IMR-90 (cell line): ENCODE measurements around the gene DCTN2. TPM values are rescaled to one million over a fixed set of nuclear protein-coding genes. Genes with fewer than 3 reads are reported as not detected.
A peak's percentile ranks its signal among the peaks of the same experiment; 100 is the strongest.

Experiments
- ATAC-seq: fragments of 200-7000 bp; cut with Tn5 transposase; 2 replicates; pipeline ENCODE4 v1.9.1; 2020; ENCODE audit warnings: low read depth, mild to moderate bottlenecking, moderate library complexity
- BruUV-seq: library from RNA; stranded (reverse); fragments of 400-500 nt; replicated peaks from 2 replicates; lab custom pipeline; 2021; lab: Mats Ljungman, UMichigan
- CTCF ChIA-PET: fragments of 300-600 bp; formaldehyde crosslinking; extraction: SDS; loops from one replicate; lab custom pipeline; 2021; ENCODE audit warnings: antibody characterized with exemption; lab: Yijun Ruan, JAX
- POLR2A ChIA-PET: fragments of 300-600 bp; sonication (Branson Sonifier 250); formaldehyde crosslinking; loops from one replicate; lab custom pipeline; 2022; ENCODE audit warnings: antibody characterized with exemption; ENCODE audit not compliant: unreplicated experiment; lab: Charles Lee
- DNase-seq: peaks from one replicate; pipeline ENCODE4 v3.0.0; 2013
- H2AFZ ChIP-seq: replicated peaks from 2 replicates; pipeline ENCODE3; 2013; ENCODE audit warnings: low read length, mild to moderate bottlenecking; ENCODE audit not compliant: poor library complexity
- H2AK5ac ChIP-seq: 2 replicates; pipeline ENCODE4 v1.6.1; 2013; ENCODE audit warnings: low read depth, low read length, inconsistent platforms
- H2AK9ac ChIP-seq: replicated peaks from 2 replicates; pipeline ENCODE3; 2013; ENCODE audit warnings: mild to moderate bottlenecking, low read depth, low read length, moderate library complexity; ENCODE audit not compliant: poor library complexity
- H2BK120ac ChIP-seq: 2 replicates; pipeline ENCODE4 v1.6.1; 2013; ENCODE audit warnings: low read depth, low read length, inconsistent platforms
- H2BK15ac ChIP-seq: 3 replicates; pipeline ENCODE4 v1.6.1; 2013; ENCODE audit warnings: low read depth, low read length, inconsistent platforms
- H2BK20ac ChIP-seq: 2 replicates; pipeline ENCODE4 v1.6.1; 2013; ENCODE audit warnings: low read depth, mild to moderate bottlenecking, inconsistent platforms, low read length, moderate library complexity
- H2BK5ac ChIP-seq: 2 replicates; pipeline ENCODE4 v1.6.1; 2013; ENCODE audit warnings: mild to moderate bottlenecking, low read depth, low read length, inconsistent platforms; ENCODE audit not compliant: poor library complexity, severe bottlenecking
- H3K14ac ChIP-seq: replicated peaks from 2 replicates; pipeline ENCODE4 v1.6.1; 2013; ENCODE audit warnings: low read depth, low read length, inconsistent platforms
- H3K18ac ChIP-seq: 2 replicates; pipeline ENCODE4 v1.6.1; 2013; ENCODE audit warnings: low read depth, low read length, control low read depth
- H3K23ac ChIP-seq: 2 replicates; pipeline ENCODE4 v1.6.1; 2013; ENCODE audit warnings: low read depth, low read length, inconsistent platforms
- H3K27ac ChIP-seq: 2 replicates; pipeline ENCODE4 v1.5.1; 2013; ENCODE audit warnings: mild to moderate bottlenecking, control low read depth, low read length; ENCODE audit not compliant: insufficient read depth
- H3K27me3 ChIP-seq: 2 replicates; pipeline ENCODE4 v1.6.1; 2013; ENCODE audit warnings: low read length; ENCODE audit not compliant: control insufficient read depth, insufficient read depth
- H3K36me3 ChIP-seq: 2 replicates; pipeline ENCODE4 v1.6.1; 2013; ENCODE audit warnings: low read length, mixed read lengths; ENCODE audit not compliant: control insufficient read depth, insufficient read depth
- H3K4ac ChIP-seq: 2 replicates; pipeline ENCODE4 v1.6.1; 2013; ENCODE audit warnings: low read depth, low read length, inconsistent platforms
- H3K4me1 ChIP-seq: 2 replicates; pipeline ENCODE4 v1.6.1; 2013; ENCODE audit warnings: low read length, mixed read lengths; ENCODE audit not compliant: control insufficient read depth, insufficient read depth
- H3K4me2 ChIP-seq: 2 replicates; pipeline ENCODE4 v1.6.1; 2013; ENCODE audit warnings: low read depth, mild to moderate bottlenecking, control low read depth, low read length, moderate library complexity
- H3K4me3 ChIP-seq: 2 replicates; pipeline ENCODE4 v1.5.1; 2013; ENCODE audit warnings: low read depth, mild to moderate bottlenecking, control low read depth, low read length, moderate library complexity; ENCODE audit not compliant: insufficient read depth
- H3K56ac ChIP-seq: 2 replicates; pipeline ENCODE4 v1.6.1; 2013; ENCODE audit warnings: low read length, inconsistent platforms; ENCODE audit not compliant: insufficient read depth; ENCODE audit errors: extremely low read depth
- H3K79me1 ChIP-seq, 2 experiments: 2 replicates each; pipeline ENCODE4 v1.6.1; 2013; ENCODE audit warnings: low read length in 2 of 2, inconsistent platforms in 1 of 2, low read depth in 1 of 2
- H3K9ac ChIP-seq: 2 replicates; pipeline ENCODE4 v1.6.1; 2013; ENCODE audit warnings: low read depth, low read length, control low read depth
- H3K9me1 ChIP-seq: 2 replicates; pipeline ENCODE4 v1.6.1; 2013; ENCODE audit warnings: low read length, inconsistent platforms; ENCODE audit not compliant: insufficient read depth
- H3K9me3 ChIP-seq: 2 replicates; pipeline ENCODE4 v1.6.1; 2013; ENCODE audit warnings: low read length; ENCODE audit not compliant: control insufficient read depth, insufficient read depth
- H4K20me1 ChIP-seq: 2 replicates; pipeline ENCODE4 v1.6.1; 2013; ENCODE audit warnings: low read length, inconsistent platforms; ENCODE audit not compliant: insufficient read depth
- H4K5ac ChIP-seq: 2 replicates; pipeline ENCODE4 v1.6.1; 2013; ENCODE audit warnings: mild to moderate bottlenecking, low read depth, low read length, control low read depth
- H4K8ac ChIP-seq, 2 experiments: 2 replicates each; pipeline ENCODE4 v1.6.1; 2013; ENCODE audit warnings: low read depth in 2 of 2, low read length in 2 of 2, control low read depth in 1 of 2, inconsistent platforms in 1 of 2
- H4K91ac ChIP-seq: 2 replicates; pipeline ENCODE4 v1.6.1; 2013; ENCODE audit warnings: low read depth, low read length, inconsistent platforms; ENCODE audit not compliant: insufficient read depth
- BHLHE40 ChIP-seq: fragments of 150-350 bp; IDR thresholded peaks from 2 replicates; pipeline ENCODE4 v1.6.1; 2016; ENCODE audit warnings: mild to moderate bottlenecking, low read depth, low read length
- CEBPB ChIP-seq: IDR thresholded peaks from 2 replicates; pipeline ENCODE4 v1.6.1; 2012; ENCODE audit warnings: low read depth, low read length, improper control_type of control experiment
- MAZ ChIP-seq: IDR thresholded peaks from 2 replicates; pipeline ENCODE4 v1.6.1; 2012; ENCODE audit warnings: low read depth, mild to moderate bottlenecking, low read length, improper control_type of control experiment, moderate library complexity, borderline replicate concordance
- MXI1 ChIP-seq: IDR thresholded peaks from 2 replicates; pipeline ENCODE4 v1.6.1; 2012; ENCODE audit warnings: low read depth, mild to moderate bottlenecking, low read length, moderate library complexity, borderline replicate concordance
- NFE2L2 ChIP-seq: fragments of 150-350 bp; IDR thresholded peaks from 2 replicates; pipeline ENCODE4 v1.6.1; 2016; ENCODE audit warnings: low read depth, mild to moderate bottlenecking, low read length
- POLR2A ChIP-seq: IDR thresholded peaks from 2 replicates; pipeline ENCODE4 v1.6.1; 2012; ENCODE audit warnings: mild to moderate bottlenecking, low read depth, low read length
- RAD21 ChIP-seq: IDR thresholded peaks from 2 replicates; pipeline ENCODE4 v1.6.1; 2012; ENCODE audit warnings: low read length, improper control_type of control experiment
- WGBS, 2 experiments: methylation state at CpG; one replicate each; pipeline versions ENCODE4 v1.1.5 to v1.1.7; 2013; ENCODE audit warnings: missing lambda C conversion rate in 2 of 2; ENCODE audit not compliant: insufficient read length in 1 of 2; ENCODE audit errors: extremely low coverage in 2 of 2; 5-methylcytosine and 5-hydroxymethylcytosine counted together
- dilution Hi-C: fragments of 300-500 bp; cut with HindIII; formaldehyde crosslinking; loops from one replicate; pipeline ENCODE4 v1.14.3; 2018; ENCODE audit warnings: low sequenced_read_pairs; ENCODE audit not compliant: unreplicated experiment
- in situ Hi-C: fragments of 300-500 bp; cut with MboI; formaldehyde crosslinking; loops from 3 replicates; pipeline ENCODE4 v1.14.3; 2019; ENCODE audit warnings: low sequenced_read_pairs, inconsistent platforms, mixed read lengths
- intact Hi-C: fragments of 100-400 bp; cut with micrococcal nuclease; formaldehyde crosslinking; loops from 2 replicates; pipeline ENCODE4 v1.10.0; 2022
- polyA plus RNA-seq, 3 experiments: library from polyadenylated mRNA; depleted of rRNA; stranded (reverse); fragments of >200 nt; gene quantifications; 2 replicates each; pipeline ENCODE4 v1.2.3, GENCODE V29; 2012; ENCODE audit warnings: low replicate concordance in 1 of 3
- total RNA-seq: library from RNA; depleted of rRNA; stranded (reverse); fragments of >200 nt; gene quantifications from 2 replicates; pipeline ENCODE4 v1.2.3, GENCODE V29; 2012

Gene DCTN2
- total and polyA plus RNA-seq, 2 of the 4 experiments (the other 2 are of a cell fraction): 125 to 130 TPM

DNA sequence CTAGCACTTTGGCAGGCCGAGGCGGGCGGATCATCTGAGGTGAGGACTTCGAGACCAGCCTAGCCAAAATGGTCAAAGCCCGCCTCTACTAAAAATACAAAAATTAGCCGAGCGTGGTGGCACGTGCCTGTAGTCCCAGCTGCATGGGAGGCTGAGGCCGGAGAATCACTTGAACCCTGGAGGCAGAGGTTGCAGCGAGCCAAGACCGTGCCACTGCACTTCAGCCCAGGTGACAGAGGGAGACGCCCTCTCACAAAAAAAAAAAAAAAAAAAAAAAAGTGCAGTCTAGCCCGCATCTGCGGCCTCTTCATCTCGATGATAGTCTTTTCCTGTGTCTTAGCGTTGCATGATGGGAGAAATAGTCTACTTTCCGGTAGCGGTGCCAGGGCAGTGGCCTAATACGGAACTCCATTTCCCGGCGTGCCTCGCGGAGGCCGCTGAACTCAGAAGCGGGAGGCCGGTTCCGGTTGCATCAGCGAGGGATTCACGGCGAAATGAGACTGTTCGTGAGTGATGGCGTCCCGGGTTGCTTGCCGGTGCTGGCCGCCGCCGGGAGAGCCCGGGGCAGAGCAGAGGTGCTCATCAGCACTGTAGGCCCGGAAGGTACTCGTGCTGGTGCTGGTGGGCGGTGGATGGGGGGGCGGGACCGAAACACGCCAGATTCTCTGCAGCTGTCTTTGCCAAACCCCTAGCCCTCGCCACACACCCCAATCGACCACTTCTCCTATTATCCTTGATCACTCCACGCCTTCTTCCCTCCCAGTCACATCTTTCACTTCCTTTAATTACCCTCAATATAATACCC, 59.2 kb downstream of the DCTN2 start, which contains the start of gene MARS1:
Gene MARS1, plus strand, starts transcription at position 472 of the 805 bp plus-strand sequence. Its CDS starts 23 bp downstream, at position 495.
- Histone ChIP-seq H4K91ac (peak within 1 kb of the TSS; percentile 90), H3K9me3 (no peaks in the 10 kb centered on the region), H3K18ac (peak within 1 kb of the TSS; percentile 62; the same call in 1 of the 2 replicates), H2BK120ac (peak within 1 kb of the TSS; percentile 48), H3K79me1 (peaks cover 30 to 48% of the 10 kb centered on the region in 2 experiments), H2AK9ac (peak within 1 kb of the TSS; percentile 100), H3K4me2 (peak within 1 kb of the TSS; percentile 88), H3K4ac (peak within 1 kb of the TSS; percentile 95), H3K27me3 (no peaks in the 10 kb centered on the region), H3K4me3 (peak within 1 kb of the TSS; percentile 89), H4K20me1 (peaks cover 20% of the 10 kb centered on the region; the same call in 1 of the 2 replicates), H3K23ac (peak within 1 kb of the TSS; percentile 99), H3K9me1 (peaks cover 15% of the 10 kb centered on the region), H3K27ac (peak within 1 kb of the TSS; percentile 96), H2BK5ac (peak within 1 kb of the TSS; percentile 88), H4K5ac (peak within 1 kb of the TSS; percentile 96), H2BK20ac (peak within 1 kb of the TSS; percentile 17; the same call in 1 of the 2 replicates), H2AFZ (peak within 1 kb of the TSS; percentile 97), H3K56ac (peak within 1 kb of the TSS; percentile 92), H3K4me1 (peaks cover 8% of the 10 kb centered on the region), H3K14ac (peak within 1 kb of the TSS; percentile 95), H4K8ac (peak within 1 kb of the TSS; percentile 93 to 95), H3K9ac (peak within 1 kb of the TSS; percentile 99), H2BK15ac (peak within 1 kb of the TSS; percentile 28; the same call in 1 of the 3 replicates), H2AK5ac (peak within 1 kb of the TSS; percentile 96), H3K36me3 (peaks cover 27% of the 10 kb centered on the region)
- 10 to 100% methylated on average over 1 to 10 of the region's 47 CpGs for WGBS, 2 experiments
- dilution Hi-C loops (no loop called here), in situ Hi-C loops (no loop called here), intact Hi-C loops (no loop called here)
- ATAC-seq (peak; percentile 93), DNase-seq (peak; percentile 96)
- CTCF ChIA-PET: no interaction called here
- POLR2A ChIA-PET: no interaction called here
- BruUV-seq: no TSS peak
- peak; percentile 96 for TF ChIP-seq CEBPB
- no peak for TF ChIP-seq NFE2L2
- TF ChIP-seq POLR2A: peak; percentile 80
- TF ChIP-seq MAZ: 0 out of 2 replicates have a peak, but pooled peaks have one; percentile 37
- peak; percentile 64; the same call in 1 of the 2 replicates for TF ChIP-seq BHLHE40
- peak; percentile 79; the same call in 1 of the 2 replicates for TF ChIP-seq MXI1
- TF ChIP-seq RAD21: no peak
